CD4-positive, alpha-beta T cell (primary cell): Measurements from ENCODE around the gene ZBTB43. TPM values are rescaled to one million over a fixed set of nuclear protein-coding genes. Genes with fewer than 3 reads are reported as not detected.

ENCODE experiments used
- ATAC-seq: fragments of 200-7000 bp; cut with Tn5 transposase; one replicate; pipeline ENCODE4 v1.10.0; 2022; ENCODE audit warnings: mild to moderate bottlenecking; ENCODE audit not compliant: poor library complexity
- CTCF ChIA-PET: fragments of 350-600 bp; sonication (Branson Sonifier 250); formaldehyde crosslinking; loops from one replicate; lab custom pipeline; 2021; ENCODE audit warnings: antibody characterized with exemption, inconsistent platforms; lab: Charles Lee
- POLR2A ChIA-PET: fragments of 350-600 bp; sonication (Branson Sonifier 250); formaldehyde crosslinking; loops from one replicate; lab custom pipeline; 2021; ENCODE audit warnings: antibody characterized with exemption, inconsistent platforms; lab: Charles Lee
- DNase-seq, 14 experiments: peaks; one replicate each; pipeline ENCODE4 v3.0.0-alpha.2; 2013 to 2020; ENCODE audit warnings: mixed read lengths in 2 of 14
- H3K27ac ChIP-seq, 2 donors: one replicate each; pipeline versions ENCODE4 v1.5.1 to v1.7.0; 2013; ENCODE audit warnings: low read length in 2 of 2, low read depth in 1 of 2, mild to moderate bottlenecking in 1 of 2
- H3K27me3 ChIP-seq, 2 experiments: 1 replicate in 1 of 2; 2 replicates in 1 of 2; pipeline versions ENCODE4 v1.6.1 to v1.7.0; 2013; ENCODE audit warnings: low read length in 2 of 2, control low read depth in 1 of 2, mild to moderate bottlenecking in 1 of 2, moderate library complexity in 1 of 2; ENCODE audit not compliant: insufficient read depth in 2 of 2, control insufficient read depth in 1 of 2
- H3K36me3 ChIP-seq: one replicate; pipeline ENCODE4 v1.6.1; 2013; ENCODE audit warnings: low read length, control low read depth; ENCODE audit not compliant: insufficient read depth
- H3K4me1 ChIP-seq: one replicate; pipeline ENCODE4 v1.6.1; 2013; ENCODE audit warnings: low read length, control low read depth; ENCODE audit not compliant: insufficient read depth
- H3K4me3 ChIP-seq: one replicate; pipeline ENCODE4 v1.5.1; 2013; ENCODE audit warnings: mild to moderate bottlenecking, low read length, moderate library complexity
- H3K9me3 ChIP-seq, 2 experiments: 1 replicate in 1 of 2; 2 replicates in 1 of 2; pipeline versions ENCODE4 v1.6.1 to v1.7.0; 2013; ENCODE audit warnings: low read length in 2 of 2, mild to moderate bottlenecking in 2 of 2, control low read depth in 1 of 2, moderate library complexity in 1 of 2; ENCODE audit not compliant: control insufficient read depth in 1 of 2, insufficient read depth in 1 of 2
- H3K27ac Mint-ChIP-seq: one replicate; pipeline ENCODE4 v1.8.0; 2020; ENCODE audit warnings: mixed read lengths
- H3K27me3 Mint-ChIP-seq: one replicate; pipeline ENCODE4 v1.8.0; 2021; ENCODE audit warnings: mixed read lengths
- H3K36me3 Mint-ChIP-seq: one replicate; pipeline ENCODE4 v1.8.0; 2021; ENCODE audit warnings: low read depth, mixed read lengths
- H3K4me1 Mint-ChIP-seq: one replicate; pipeline ENCODE4 v1.8.0; 2021; ENCODE audit warnings: low read depth, mixed read lengths
- H3K4me3 Mint-ChIP-seq: one replicate; pipeline ENCODE4 v1.8.0; 2020; ENCODE audit warnings: mild to moderate bottlenecking, mixed read lengths
- H3K9me3 Mint-ChIP-seq: one replicate; pipeline ENCODE4 v1.8.0; 2020; ENCODE audit warnings: mixed read lengths
- CTCF ChIP-seq: fragments of 200-600 bp; IDR thresholded peaks from one replicate; pipeline ENCODE4 v1.8.0; 2022; ENCODE audit warnings: antibody characterized with exemption, mild to moderate bottlenecking
- intact Hi-C, 2 experiments: fragments of 100-400 bp; cut with DNase I in 1 of 2; cut with micrococcal nuclease in 1 of 2; formaldehyde crosslinking; loops; one replicate each; pipeline versions ENCODE4 v1.15.1 to v1.9.0; 2023 to 2025; cut with DNase I, micrococcal nuclease
- total RNA-seq, 174 experiments: library from RNA in 2 of 174; stranded (reverse) in 2 of 174; gene quantifications; one replicate each; pipeline ENCODE4 v1.2.3 and lab custom pipeline; 2021 to 2026

ZBTB43 gene
- total RNA-seq, 2 experiments from 2014 or later, result 47.7 to 50.8 TPM

GRCh38 chr9:126797903-126798302 is 6.9 kb upstream of the ZBTB43 start:
- DNase-seq, result no peak
- POLR2A ChIA-PET, result no interaction called here
- no peaks in the 10 kb centered on the region for H3K4me1 Mint-ChIP-seq

GRCh38 chr9:126799034-126799433 is 5.8 kb upstream of the ZBTB43 start:
- DNase-seq (no peak), ATAC-seq (no peak)
- Mint-ChIP-seq H3K27ac (no peak overlapping the region), H3K27me3 (no peaks in the 10 kb centered on the region), H3K4me3 (no peak overlapping the region), H3K36me3 (no peaks in the 10 kb centered on the region), H3K4me1 (peaks cover 3% of the 10 kb centered on the region), H3K9me3 (no peaks in the 10 kb centered on the region)
- Histone ChIP-seq H3K4me1 (no peaks in the 10 kb centered on the region), H3K27ac (no peak overlapping the region), H3K4me3 (no peak overlapping the region), H3K9me3 (no peaks in the 10 kb centered on the region), H3K36me3 (no peaks in the 10 kb centered on the region), H3K27me3 (no peaks in the 10 kb centered on the region)
- POLR2A ChIA-PET, result no interaction called here
- no peak for TF ChIP-seq CTCF
- CTCF ChIA-PET, result interaction anchor here (1.1 kb wide), 1 partner anchor 92 kb away, joined by 4 read pairs; no protein-coding TSS in a partner anchor
- intact Hi-C loops, result no loop called here

More at GRCh38 chr9:126797903-126798302, 6.9 kb upstream of the ZBTB43 start:
- Mint-ChIP-seq H3K4me3 (no peak overlapping the region), H3K36me3 (no peaks in the 10 kb centered on the region), H3K9me3 (no peaks in the 10 kb centered on the region), H3K27ac (no peak overlapping the region), H3K27me3 (peaks cover 6% of the 10 kb centered on the region)
- H3K4me3 ChIP-seq, result no peak overlapping the region
- no peaks in the 10 kb centered on the region for H3K9me3 ChIP-seq
- intact Hi-C loops, result no loop called here
- TF ChIP-seq CTCF, result no peak
- CTCF ChIA-PET, result no interaction called here
- no peak overlapping the region for H3K27ac ChIP-seq
- H3K27me3 ChIP-seq, result peaks cover 2 to 3% of the 10 kb centered on the region in 2 experiments
- ATAC-seq, result no peak
- no peaks in the 10 kb centered on the region for H3K36me3 ChIP-seq
- H3K4me1 ChIP-seq, result no peaks in the 10 kb centered on the region

- Mint-ChIP-seq H3K27ac (no peak overlapping the region), H3K4me1 (peaks cover 32% of the 10 kb centered on the region), H3K36me3 (peaks cover 22% of the 10 kb centered on the region), H3K27me3 (no peaks in the 10 kb centered on the region), H3K9me3 (no peaks in the 10 kb centered on the region), H3K4me3 (peak overlapping the region; percentile 36)
- TF ChIP-seq CTCF, result no peak
- Histone ChIP-seq H3K27ac (no peak overlapping the region), H3K36me3 (no peaks in the 10 kb centered on the region), H3K9me3 (no peaks in the 10 kb centered on the region), H3K4me3 (no peak overlapping the region), H3K4me1 (peaks cover 19% of the 10 kb centered on the region), H3K27me3 (no peaks in the 10 kb centered on the region)
- CTCF ChIA-PET, result interaction anchor here (1.8 kb wide), 1 partner anchor 79 kb away, joined by 4 read pairs; no protein-coding TSS in a partner anchor
- no peak for DNase-seq
- POLR2A ChIA-PET, result interaction anchor here (4.4 kb wide), 1 partner anchor 80 kb away, joined by 25 read pairs; no protein-coding TSS in a partner anchor
- no peak for ATAC-seq
- intact Hi-C loops, result loop anchor here in 1 of 2 experiments (2.0 kb wide), 1 partner anchor 78 kb away; no protein-coding TSS in a partner anchor
These were observed 2.4 kb upstream of the ZBTB43 start for GRCh38 chr9:126802318-126803059.
